ENCODE measurements around the gene POLR2A.
A peak's percentile ranks its signal among the peaks of the same experiment; 100 is the strongest.

POLR2A gene

GRCh38 chr17:7490144-7490543 lies 6.0 kb downstream of the POLR2A start:
- H3K9me3 ChIP-seq (ENCODE audit: insufficient read depth, low read depth, low read length) = no peaks in the 10 kb centered on the region
- peak overlapping the region; percentile 94 for H3K4me2 ChIP-seq (ENCODE audit: low read depth, low read length, poor library complexity, severe bottlenecking)
- H3K27me3 ChIP-seq (ENCODE audit: insufficient read depth, low read length, poor library complexity, severe bottlenecking) = no peaks in the 10 kb centered on the region
- H4K20me1 ChIP-seq (ENCODE audit: insufficient read depth, low read length, poor library complexity, severe bottlenecking) = peaks cover 98% of the 10 kb centered on the region
- no peaks in the 10 kb centered on the region for H3K9me2 ChIP-seq (replicated peaks; ENCODE audit: low read depth, low read length)
- peak overlapping the region; percentile 96 for H3K9ac ChIP-seq (ENCODE audit: low read depth, low read length, poor library complexity, severe bottlenecking)
- H3F3A ChIP-seq (ENCODE audit: low read depth) = no peaks in the 10 kb centered on the region
- peaks cover 63% of the 10 kb centered on the region for H3K4me1 ChIP-seq (ENCODE audit: insufficient read depth, low read length, poor library complexity, severe bottlenecking)
- peaks cover 100% of the 10 kb centered on the region for H3K79me2 ChIP-seq (ENCODE audit: insufficient read depth, low read length)
- no peak for TF ChIP-seq EZH2phosphoT487 (IDR thresholded peaks at IDR 0.05; ENCODE audit: borderline replicate concordance)
- no peak for TF ChIP-seq CTCF (conservative IDR thresholded peaks at IDR 0.05; ENCODE audit: low read length)
- peaks cover 17% of the 10 kb centered on the region; the same call in 1 of the 2 replicates for H3K36me3 ChIP-seq (ENCODE audit: insufficient read depth, low read length)
- no peak overlapping the region for H2AFZ ChIP-seq (ENCODE audit: low read length)
- H3K4me3 ChIP-seq (ENCODE audit: low read length, poor library complexity, severe bottlenecking) = peak overlapping the region; percentile 91

GRCh38 chr17:7491583-7491982 lies 7.4 kb downstream of the POLR2A start:
- Histone ChIP-seq H3K9me2 (replicated peaks; ENCODE audit: low read depth, low read length) (no peaks in the 10 kb centered on the region), H3K9ac (ENCODE audit: low read depth, low read length, poor library complexity, severe bottlenecking) (peak overlapping the region; percentile 96), H3F3A (ENCODE audit: low read depth) (no peaks in the 10 kb centered on the region), H3K79me2 (ENCODE audit: insufficient read depth, low read length) (peaks cover 100% of the 10 kb centered on the region), H3K4me2 (ENCODE audit: low read depth, low read length, poor library complexity, severe bottlenecking) (peak overlapping the region; percentile 94), H4K20me1 (ENCODE audit: insufficient read depth, low read length, poor library complexity, severe bottlenecking) (peaks cover 98% of the 10 kb centered on the region), H3K4me1 (ENCODE audit: insufficient read depth, low read length, poor library complexity, severe bottlenecking) (peaks cover 53% of the 10 kb centered on the region), H3K9me3 (ENCODE audit: insufficient read depth, low read depth, low read length) (no peaks in the 10 kb centered on the region), H3K36me3 (ENCODE audit: insufficient read depth, low read length) (peaks cover 31% of the 10 kb centered on the region), H3K27me3 (ENCODE audit: insufficient read depth, low read length, poor library complexity, severe bottlenecking) (no peaks in the 10 kb centered on the region), H2AFZ (ENCODE audit: low read length) (no peak overlapping the region), H3K4me3 (ENCODE audit: low read length, poor library complexity, severe bottlenecking) (peak overlapping the region; percentile 91)
- TF ChIP-seq EZH2phosphoT487 (IDR thresholded peaks at IDR 0.05; ENCODE audit: borderline replicate concordance) (no peak), CTCF (conservative IDR thresholded peaks at IDR 0.05; ENCODE audit: low read length) (no peak)

GRCh38 chr17:7493941-7494340 lies 9.8 kb downstream of the POLR2A start:
- peak overlapping the region; percentile 94 for H3K4me2 ChIP-seq (ENCODE audit: low read depth, low read length, poor library complexity, severe bottlenecking)
- TF ChIP-seq EZH2phosphoT487 (IDR thresholded peaks at IDR 0.05; ENCODE audit: borderline replicate concordance) (no peak), CTCF (conservative IDR thresholded peaks at IDR 0.05; ENCODE audit: low read length) (no peak)
- H3K4me3 ChIP-seq (ENCODE audit: low read length, poor library complexity, severe bottlenecking) = no peak overlapping the region
- peaks cover 99% of the 10 kb centered on the region for H3K79me2 ChIP-seq (ENCODE audit: insufficient read depth, low read length)
- no peaks in the 10 kb centered on the region for H3K9me3 ChIP-seq (ENCODE audit: insufficient read depth, low read depth, low read length)
- no peaks in the 10 kb centered on the region for H3K9me2 ChIP-seq (replicated peaks; ENCODE audit: low read depth, low read length)
- H3K9ac ChIP-seq (ENCODE audit: low read depth, low read length, poor library complexity, severe bottlenecking) = no peak overlapping the region
- H2AFZ ChIP-seq (ENCODE audit: low read length) = no peak overlapping the region
- peaks cover 40% of the 10 kb centered on the region for H3K4me1 ChIP-seq (ENCODE audit: insufficient read depth, low read length, poor library complexity, severe bottlenecking)
- H3K27me3 ChIP-seq (ENCODE audit: insufficient read depth, low read length, poor library complexity, severe bottlenecking) = no peaks in the 10 kb centered on the region
- no peaks in the 10 kb centered on the region for H3F3A ChIP-seq (ENCODE audit: low read depth)
- peaks cover 97% of the 10 kb centered on the region for H4K20me1 ChIP-seq (ENCODE audit: insufficient read depth, low read length, poor library complexity, severe bottlenecking)
- peaks cover 55% of the 10 kb centered on the region for H3K36me3 ChIP-seq (ENCODE audit: insufficient read depth, low read length)
